DLD1 (cell line): Measurements from ENCODE around the gene RABL6.
"Not testable (repeated sequence)": the region's sequence is repeated elsewhere in the genome, so short reads cannot be mapped to it uniquely, and the experiment has no call there.

Experiments
- in situ Hi-C: cut with HindIII; loops from 2 replicates; pipeline ENCODE4 v1.10.0; 2017; ENCODE audit warnings: low sequenced_read_pairs

RABL6 gene

GRCh38 chr9:136832581-136832980, 24.8 kb downstream of the RABL6 start:
- in situ Hi-C loops, result no loop called here

DNA sequence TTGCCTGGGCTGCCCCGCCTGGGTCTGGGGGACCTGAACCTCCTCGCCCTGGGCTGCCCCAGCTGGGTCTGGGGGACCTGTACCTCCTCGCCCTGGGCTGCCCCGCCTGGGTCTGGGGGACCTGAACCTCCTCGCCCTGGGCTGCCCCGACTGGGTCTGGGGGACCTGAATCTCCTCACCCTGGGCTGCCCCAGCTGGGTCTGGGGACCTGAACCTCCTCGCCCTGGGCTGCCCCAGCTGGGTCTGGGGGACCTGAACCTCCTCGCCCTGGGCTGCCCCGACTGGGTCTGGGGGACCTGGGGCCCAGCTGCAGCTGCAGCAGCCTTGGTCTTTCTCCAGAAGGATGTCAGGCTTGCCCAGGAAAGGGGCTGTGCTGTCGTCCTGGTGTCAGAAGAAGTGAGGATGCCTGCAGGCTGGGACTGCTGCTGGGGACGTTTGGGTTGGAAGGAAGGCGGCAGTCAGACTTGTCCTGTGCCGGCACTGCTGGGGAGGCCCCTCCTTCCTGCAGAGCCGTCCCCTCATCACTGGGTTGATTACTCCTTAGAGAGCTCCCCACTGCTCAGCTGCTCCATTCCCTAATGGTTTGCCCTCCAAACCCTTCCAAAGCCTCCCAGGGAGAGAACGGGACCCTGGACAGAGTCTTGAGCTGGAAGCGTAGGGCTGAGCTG, 25.8 kb downstream of the RABL6 start:
- in situ Hi-C loops, result not testable (repeated sequence)

GRCh38 chr9:136835162-136835931, 27.6 kb downstream of the RABL6 start:
- in situ Hi-C loops, result no loop called here

DNA sequence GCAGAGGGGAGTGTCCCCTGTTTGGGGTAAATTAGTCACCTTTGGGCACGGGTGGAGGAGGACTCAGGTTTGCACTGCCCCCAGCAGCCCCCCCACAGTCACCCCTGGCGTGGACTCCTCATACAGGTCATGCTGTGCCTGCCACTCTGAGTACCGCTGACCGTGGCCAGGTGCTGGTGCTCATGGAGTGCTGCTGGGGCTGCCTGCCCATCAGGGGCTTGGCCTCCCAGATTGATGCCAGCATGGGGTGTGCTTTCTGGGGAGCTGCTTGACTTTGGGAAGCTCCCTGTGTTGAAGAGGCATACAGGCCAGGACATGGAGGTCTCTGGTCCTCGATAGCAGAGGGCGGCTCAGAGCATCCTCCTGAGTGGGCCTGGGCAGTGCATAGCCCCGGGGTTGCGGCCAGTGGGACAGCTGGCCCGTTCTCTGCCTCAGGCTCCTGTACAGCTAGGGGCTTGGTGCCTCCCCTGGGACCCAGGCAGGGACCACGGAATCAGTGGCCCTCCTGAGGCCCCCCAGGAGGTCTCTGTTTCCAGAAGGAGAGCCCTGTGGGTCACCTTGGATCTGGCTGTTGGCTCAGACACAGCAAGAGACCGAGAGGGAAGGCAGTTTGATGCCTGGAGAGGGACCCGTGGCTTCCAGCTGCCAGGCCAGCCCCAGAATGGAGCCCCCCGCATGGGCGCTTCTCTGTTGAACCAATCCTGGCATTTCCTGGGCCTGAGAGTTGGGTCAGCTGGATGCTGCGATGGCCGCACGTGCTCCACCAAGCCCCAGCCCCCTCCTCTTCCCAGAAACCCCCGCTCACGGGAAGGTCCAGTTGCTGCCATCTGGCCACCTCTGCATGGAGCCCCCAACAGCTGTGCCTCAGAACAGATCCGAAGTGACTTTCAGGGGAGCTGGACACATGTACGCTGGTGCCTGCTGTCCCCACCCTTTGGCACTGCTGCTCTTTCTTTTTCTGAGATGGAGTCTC, 28.5 kb downstream of the RABL6 start:
- in situ Hi-C loops, result no loop called here

DNA sequence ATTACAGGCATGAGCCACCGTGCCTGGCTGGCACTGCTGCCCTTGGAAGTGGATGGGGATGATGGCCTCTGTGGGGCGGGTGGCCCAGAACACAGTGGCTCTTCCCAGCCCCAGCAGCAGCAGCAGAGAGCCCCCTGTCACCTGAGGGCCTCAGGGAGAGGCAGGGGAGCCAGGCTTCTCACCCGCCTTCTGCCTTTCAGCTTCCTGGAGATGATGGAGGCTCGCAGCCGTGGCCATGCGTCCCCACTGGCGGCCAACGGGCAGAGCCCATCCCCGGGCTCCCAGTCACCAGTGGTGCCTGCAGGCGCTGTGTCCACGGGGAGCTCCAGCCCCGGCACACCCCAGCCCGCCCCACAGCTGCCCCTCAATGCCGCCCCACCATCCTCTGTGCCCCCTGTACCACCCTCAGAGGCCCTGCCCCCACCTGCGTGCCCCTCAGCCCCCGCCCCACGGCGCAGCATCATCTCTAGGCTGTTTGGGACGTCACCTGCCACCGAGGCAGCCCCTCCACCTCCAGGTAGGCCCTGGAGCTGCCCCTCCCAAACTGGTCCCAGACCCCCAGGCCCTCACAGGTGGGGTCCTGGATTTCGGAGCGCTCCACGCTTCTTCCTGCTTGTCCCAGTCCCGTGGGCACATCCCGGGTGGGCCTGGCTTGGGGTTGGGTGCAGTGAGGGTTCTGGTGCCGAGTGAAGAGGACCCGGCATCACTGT, 29.6 kb downstream of the RABL6 start:
- in situ Hi-C loops, result no loop called here

- in situ Hi-C loops, result not testable (repeated sequence)
Measured at GRCh38 chr9:136837856-136838277, 30.1 kb downstream of the RABL6 start.

GRCh38 chr9:136838314-136839228, 30.8 kb downstream of the RABL6 start:
- in situ Hi-C loops, result no loop called here

DNA sequence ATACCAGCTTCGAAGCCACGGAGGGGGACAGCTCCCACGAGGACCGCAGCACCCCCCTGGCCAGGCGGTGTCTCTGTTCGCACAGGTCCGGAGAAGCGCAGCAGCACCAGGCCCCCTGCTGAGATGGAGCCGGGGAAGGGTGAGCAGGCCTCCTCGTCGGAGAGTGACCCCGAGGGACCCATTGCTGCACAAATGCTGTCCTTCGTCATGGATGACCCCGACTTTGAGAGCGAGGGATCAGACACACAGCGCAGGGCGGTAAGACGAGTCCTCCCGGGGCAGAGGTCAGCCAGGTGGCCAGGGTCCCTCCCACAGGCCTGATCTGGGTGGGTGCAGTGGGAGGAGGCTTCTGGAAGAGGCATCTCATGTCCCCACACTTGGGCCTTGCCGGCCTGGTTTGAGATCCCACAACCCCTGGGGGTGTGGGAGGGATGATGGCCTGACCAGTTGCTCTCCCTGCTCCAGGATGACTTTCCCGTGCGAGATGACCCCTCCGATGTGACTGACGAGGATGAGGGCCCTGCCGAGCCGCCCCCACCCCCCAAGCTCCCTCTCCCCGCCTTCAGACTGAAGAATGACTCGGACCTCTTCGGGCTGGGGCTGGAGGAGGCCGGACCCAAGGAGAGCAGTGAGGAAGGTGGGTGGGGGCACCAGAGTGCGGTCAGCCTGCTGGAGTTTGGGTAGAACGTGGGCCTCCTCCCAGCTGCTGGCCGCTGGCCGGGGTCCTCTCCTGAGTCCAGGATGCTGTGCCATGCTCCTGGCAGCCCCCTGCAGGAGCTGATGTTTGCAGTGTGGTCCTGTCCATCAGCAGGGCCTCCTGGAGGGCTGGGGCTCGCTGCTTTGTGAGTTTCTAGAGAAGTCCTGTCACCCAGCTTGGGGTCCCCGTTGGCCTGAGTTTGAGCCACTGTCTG, 31.7 kb downstream of the RABL6 start:
- in situ Hi-C loops, result no loop called here

DNA sequence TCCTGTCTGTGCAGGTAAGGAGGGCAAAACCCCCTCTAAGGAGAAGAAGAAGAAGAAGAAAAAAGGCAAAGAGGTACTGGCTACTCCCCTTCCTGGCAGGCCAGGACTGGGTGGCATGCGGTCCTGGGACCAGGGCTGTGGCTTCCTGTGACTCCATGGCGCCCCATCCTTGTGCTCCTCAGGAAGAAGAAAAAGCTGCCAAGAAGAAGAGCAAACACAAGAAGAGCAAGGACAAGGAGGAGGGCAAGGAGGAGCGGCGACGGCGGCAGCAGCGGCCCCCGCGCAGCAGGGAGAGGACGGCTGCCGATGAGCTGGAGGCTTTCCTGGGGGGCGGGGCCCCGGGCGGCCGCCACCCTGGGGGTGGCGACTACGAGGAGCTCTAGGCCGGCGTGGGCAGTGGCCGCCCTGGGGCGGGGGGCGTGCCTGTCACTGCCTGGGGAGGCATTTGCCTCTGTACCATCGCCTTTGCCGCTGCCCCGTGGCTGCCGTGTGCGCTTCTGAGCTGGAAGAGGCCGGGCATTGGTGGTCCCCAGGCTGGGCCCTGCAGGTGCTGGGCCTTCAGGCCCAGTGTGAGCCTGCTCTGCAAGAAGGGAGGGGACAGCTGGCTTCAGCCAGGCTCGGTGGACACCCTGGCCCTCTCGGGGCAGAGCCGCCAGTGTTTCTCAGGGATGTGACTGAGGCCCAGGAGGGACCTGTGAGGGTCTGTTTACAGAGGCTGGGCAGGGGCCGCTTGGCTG, 32.6 kb downstream of the RABL6 start:
- in situ Hi-C loops, result no loop called here

DNA sequence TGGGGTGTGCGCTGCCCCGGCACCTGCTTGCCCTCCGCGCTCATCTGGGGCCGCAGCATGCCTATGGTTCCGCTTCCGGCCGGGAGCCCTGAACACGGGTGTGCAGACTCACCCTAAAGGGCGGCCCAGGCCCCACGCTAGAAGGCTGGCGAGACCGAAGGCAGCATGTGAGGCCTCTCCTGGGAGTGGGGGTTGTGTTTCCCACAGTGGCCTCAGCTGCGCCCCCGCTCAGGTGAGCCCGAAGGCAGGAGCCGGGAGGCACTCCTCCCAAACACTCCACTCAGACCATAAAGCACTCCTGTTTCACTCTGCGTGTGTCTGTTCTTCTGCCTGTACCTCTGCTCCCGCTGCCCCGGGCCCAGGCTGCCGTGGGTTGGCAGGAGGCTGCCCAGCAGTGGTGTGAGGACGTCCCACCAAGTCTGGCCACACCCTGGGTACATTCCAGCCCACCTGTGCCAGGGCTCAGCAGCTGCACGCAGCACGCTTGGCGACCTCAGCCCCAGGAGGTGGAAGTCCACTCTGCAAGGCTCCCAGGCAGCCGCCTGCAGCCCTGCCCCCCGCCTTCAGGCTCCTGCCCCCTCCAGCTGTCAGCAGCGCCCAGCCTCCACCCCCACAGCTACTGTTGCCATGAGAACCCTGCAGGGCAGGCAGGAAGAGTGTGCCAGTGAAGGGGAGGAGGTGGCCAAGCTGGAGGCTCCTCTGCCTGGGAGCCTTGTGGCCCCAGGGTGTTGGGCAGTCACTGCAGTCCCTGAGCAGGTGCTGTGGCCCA, 33.3 kb downstream of the RABL6 start:
- in situ Hi-C loops, result no loop called here

DNA sequence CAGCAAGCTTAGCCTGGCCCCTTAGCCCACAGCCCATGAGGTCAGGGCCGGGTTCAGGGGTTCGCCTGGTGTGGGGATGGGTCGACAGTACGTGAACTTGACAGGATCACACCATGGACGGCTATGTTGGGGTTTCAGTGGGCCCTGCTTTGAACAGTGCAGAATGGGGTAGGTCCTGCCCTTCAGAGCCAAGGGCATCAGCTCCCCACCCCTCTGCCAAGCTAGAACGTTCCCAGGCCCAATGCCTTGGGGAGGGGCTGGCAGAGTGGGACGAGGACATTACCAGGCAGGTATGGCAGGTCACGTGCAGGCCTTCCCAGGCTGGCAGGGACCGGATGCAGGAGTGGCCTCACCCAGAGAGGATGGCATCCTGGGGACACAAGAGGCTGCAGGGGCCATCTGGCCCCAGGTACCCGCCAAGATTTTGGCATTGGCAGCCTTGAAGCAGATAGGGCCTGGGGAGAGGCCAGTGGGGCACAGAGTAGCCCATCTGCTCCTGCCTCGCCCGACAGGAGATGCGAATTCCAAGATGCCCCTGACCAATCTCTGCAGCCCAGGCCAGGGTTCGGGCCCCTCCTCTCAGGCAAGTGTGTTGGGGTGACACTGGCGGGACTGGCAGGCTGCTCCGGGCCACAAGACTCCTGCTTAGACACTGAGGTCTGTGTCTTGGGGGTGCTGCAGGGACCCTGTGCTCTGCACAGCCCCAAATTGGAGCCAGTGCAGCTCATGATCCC, 34.1 kb downstream of the RABL6 start:
- in situ Hi-C loops, result not testable (repeated sequence)

GRCh38 chr9:136842380-136842948, 34.7 kb downstream of the RABL6 start, which contains the start of gene AJM1:
AJM1 (plus strand) TSS chr9:136842478; CDS start chr9:136844415, 1,937 bp downstream.
- in situ Hi-C loops, result not testable (repeated sequence)

DNA sequence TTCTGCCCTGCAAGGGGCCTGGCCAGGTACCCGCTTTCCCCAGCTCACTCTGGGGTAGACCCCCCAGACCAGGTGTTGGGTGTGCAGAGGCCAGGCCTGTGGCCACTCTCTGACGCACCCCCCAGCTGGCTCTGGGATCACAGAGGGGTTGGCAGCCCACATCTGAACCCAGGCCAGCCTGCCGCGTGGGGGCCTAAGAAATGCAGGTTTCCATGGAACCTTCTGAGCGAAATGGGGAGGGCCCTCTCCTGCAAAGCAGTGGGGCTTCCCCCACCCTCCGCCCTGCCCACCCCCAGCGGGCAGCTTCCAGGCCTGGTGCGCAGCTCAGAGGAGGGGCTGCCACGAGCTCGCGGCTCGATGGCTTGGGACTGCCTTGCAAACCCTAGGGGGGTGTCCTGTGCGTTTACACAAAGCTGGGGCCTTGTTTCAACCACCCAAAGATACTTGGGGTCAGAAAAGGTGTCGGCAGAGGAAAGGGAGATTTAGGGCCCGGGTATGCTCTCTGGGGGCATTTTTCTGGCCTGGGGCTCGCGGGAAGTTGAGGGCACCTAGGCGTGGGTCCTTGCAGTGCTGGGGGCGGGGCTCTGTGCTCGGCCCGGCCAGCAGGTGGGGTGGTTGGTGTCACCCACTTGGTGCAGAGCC, 35.5 kb downstream of the RABL6 start:
- in situ Hi-C loops, result not testable (repeated sequence)

DNA sequence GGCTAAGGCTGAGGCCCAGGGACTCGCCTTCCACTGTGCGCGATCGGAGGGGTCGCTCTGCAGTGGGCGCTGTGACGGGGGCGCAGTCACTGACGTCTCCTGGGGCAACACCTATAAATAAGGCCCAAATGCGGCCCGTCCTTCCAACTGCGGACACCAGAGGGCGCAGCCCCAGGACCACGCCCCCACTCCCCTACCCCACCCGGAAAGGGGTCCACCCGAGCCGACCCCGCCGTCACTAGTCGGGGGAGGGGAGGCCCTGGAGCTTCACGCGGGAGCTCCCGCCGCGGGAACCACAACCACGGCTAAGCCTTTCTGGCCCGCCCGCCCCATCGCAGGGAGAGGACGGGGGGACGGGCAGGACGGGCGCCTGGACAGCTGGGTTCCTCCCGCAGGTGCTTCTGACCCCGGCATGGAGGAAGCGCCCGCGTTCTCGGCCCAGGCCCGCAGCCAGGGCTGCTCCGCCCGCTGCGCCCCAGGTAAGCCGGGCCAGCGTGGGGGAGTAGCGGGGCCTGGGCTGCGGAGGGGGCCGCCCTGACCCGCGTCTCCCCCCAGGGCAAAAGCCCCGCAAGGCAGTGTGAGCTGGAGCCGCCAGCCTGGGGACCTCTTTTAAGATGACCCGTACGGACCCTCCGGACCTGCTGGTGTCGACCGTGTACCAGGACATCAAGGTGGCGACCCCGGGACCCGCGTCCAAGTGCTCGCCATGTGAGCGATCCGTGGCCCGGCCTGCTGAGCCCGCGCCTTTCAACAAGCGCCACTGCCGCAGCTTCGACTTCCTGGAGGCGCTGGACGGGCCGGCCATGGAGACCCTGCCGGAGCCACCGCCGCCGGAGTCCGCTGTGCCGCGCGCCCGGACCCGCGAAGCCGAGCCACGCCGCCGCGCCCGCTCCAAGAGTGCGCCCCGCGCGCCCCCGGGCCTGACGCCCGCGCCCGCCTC, 36.3 kb downstream of the RABL6 start:
- in situ Hi-C loops, result not testable (repeated sequence)
